T-helper 9 cell (primary cell): ENCODE measurements around the gene MAP4K4.

Source experiments
- DNase-seq: peaks from one replicate; pipeline ENCODE4 v3.0.0-alpha.2; 2020

Gene MAP4K4

DNA sequence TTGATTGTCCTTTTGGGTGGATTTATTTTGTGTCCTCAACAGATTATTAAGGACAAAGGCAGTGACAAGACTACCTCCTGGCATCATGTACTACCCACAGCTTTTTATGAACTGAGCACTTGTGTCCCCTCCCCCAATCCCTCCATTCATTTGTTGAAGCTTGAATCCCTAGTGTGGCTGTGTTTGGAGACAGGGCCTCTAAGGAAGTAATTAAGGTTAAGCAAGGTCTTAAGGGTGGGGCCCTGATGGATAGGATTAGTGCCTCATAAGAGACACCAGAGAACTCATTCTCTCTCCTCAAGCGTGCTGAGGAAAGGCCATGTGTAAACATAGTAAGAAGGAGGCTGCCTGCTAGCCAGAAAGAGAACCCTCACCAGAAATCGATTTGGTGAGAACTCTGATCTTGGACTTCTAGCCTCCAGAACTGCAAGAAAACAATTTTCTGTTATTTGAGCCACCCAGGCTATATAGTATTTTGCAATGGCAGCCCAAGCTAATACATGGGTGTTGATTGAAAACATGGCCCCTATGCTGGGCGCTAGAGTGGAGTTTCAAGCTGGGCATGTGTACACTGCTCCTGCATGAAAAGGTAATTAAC lies 3.4 kb upstream of the MAP4K4 start:
- DNase-seq: no peak

DNA sequence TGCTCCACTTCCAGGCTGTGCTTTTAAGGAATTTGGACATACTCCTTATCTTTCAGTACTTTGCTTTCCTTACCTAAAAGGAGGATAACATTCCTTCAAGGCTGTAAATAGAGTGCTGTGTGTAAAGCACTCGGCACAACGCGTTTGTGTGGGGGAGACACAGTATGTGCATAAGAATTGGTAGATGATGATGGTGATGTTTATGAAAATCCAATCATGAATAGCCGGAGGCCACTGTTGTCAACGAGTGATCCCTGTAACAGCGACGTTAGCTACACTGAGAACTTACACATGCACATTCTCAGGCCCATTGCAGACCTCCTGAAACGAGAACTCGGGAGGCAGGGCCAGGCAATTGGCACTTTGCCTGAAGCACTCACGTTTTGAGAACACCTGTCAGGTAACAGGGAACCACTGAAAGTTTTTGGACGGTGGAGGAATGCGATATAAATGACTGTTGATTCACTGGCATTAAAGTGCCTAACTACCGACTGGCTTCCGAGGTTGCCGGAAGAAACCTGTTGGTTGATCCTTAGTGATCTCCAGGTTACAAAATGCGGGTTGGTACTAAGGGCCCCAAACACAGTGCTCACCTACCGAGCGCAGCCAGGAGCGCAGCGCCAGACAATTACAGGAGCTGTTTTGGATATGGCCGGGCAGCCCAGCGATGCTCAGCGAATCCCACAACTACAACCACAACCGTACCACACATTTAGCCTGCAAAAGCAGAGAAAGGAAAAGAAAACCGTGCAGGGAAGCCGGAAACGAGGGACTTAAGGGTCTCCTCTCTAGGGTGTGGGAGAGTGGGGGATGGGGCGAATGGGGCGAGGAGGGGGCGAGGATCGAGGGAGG lies 1.0 kb upstream of the MAP4K4 start:
- DNase-seq: no peak

DNA sequence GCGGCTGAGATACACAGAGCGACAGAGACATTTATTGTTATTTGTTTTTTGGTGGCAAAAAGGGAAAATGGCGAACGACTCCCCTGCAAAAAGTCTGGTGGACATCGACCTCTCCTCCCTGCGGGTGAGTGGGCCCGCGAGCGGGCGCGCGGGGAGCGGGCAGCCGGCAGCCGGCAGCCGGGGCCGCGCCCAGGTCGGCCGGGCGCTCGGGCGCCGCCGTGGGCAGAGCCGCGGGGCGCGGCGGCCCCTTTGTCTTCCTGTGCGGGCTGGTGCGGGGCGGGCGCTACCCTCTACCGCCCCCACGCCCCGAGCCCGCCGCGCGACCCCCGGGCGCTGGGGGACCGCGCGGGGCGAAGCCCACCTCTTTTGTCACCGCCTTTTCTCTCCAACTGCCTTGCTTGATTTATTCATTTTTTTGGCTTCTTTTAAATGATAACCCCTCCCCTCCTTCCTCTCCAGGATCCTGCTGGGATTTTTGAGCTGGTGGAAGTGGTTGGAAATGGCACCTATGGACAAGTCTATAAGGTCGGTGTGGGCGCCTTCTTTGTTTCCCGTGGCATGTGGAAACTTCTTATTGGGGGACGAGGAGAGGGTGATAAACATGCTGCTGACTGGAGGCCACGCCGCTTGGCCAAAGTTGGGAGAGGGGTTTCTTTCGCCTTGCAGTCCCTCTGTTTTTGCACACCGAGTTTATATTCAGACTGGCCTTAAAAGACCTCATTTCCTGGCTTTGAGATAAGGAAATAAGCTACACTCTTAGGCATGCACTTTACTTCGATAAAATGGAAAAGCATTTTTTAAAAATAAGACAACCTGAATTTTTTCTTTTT lies 722 bp downstream of the MAP4K4 start:
- peak; percentile 13 for DNase-seq

DNA sequence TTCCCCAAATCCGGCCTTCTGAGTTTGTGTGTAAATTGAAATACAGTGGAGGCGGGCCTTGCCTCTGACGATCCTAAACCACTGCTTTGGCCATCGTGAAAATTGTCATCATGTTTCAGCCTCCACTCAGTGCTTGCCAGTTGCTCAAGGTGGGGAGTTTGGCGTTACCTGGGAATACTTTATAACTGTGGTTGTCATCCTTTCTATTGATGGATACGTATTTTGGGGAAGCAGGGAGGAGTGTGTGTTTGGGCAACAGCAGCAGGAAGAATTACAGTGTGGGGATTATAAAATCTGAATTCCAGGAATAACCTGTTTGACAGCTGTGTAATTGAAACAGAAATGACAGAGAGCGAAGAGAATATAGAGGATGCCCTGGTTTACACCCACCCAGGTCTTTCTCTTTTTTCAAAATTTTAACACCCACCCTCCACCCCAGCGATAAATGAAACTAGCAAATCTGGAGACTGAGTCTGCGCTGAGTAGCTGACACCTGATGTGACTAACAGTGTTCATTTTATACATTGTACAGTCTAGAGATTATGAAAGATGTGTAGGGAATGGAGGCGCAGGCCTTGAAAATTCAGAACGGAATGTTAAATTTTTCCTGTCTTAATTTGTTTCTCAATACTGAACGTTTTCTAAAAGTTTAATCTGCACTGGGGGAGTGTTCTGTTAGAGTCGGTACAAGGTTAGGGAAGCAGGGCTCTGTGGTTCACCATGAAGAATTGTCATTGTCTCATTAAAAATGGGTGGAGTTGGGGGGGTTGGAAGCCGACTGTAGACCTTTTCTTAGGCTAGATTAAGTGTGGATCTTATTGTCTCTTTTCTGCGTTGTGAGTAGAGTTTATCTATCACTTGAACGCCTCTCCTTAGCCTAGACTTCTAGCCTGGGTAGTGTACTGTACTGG lies 1.6 kb downstream of the MAP4K4 start:
- DNase-seq: no peak

DNA sequence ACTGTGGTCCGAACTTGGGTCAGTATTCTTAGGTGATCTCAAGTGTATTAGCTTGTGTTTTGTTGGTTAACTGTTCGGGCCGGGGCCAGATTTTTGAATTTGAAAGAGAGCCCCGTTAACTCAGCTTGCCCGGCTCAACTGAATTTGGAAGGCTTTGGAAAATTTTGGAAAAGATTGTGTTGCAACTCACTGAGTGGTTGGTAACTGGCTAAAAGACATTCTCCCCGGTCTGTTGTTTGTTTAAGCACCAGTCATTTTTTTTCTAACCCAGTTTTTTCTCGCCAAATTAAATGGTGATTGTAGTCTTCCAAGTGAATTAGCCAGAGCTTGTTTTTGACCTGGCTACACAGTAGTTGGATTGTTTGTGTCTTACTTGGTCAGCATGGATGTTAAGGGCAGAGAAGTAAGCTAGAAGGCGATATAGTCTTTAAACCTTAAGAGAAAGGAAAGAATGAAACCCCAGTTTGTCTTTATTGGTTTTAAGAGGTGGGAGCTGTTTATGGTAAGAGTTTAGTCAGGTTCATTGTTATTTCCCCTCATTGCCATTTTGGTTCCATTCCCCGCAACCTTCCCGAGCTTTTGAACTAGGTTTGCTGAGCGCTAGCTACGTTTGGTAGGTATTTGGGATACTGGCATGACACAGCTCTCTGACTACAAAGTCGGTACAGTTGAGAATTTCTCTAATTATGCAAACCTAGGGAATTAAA lies 2.4 kb downstream of the MAP4K4 start:
- DNase-seq: no peak

DNA sequence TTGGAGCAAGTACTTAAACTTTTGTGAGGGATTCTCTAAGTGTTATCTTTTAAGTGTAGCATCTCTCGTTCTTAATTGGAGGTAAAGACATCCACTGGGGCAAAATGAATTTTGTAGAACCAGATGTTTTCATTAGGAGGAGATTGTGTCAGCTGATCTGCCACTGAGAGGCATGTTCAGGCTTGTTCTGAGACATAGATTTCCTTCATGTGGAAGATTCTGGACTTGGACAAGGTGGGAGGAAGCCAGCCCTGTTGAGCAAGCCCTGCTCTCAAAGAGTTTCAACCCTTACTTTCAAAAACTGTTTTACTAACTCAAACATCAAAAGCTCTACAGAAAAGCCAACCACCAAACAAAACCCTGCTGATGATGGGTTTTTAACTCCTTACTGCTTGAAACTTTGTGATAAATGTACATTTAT lies 6.5 kb downstream of the MAP4K4 start:
- no peak for DNase-seq

DNA sequence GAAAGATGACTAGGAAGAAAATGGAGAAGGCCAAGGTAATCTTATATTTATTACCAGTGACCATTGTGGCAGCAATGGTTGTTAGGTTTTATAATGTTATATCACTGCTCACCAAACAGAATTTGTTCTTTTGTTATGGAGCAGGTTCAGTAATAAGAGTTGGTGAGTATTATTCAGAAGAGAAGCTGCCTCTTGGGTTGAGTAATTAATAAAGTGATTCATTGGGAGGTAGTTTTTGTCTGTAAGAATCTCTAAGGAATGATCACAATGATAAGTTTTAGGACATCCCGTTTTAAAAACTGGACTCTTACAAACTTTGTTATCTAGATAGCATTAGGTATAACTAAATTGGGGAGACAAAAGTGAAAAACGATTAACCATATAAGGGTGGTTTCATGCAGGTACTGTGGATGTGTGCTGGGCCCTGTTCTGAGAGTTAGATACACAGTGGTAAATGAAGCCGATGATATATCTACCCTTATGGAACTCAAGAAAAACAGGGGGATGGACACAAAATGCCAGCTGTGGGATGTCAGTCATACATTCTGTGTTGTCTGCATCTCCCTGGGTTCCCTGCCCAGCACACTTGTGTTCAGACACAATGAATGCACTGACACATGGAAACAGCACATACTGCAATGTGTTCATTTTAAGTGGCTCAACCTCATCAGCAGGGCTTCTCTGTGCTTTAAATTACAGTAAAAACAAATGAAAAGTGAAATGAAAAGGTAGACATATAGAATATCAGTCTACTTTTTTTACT lies 7.5 kb downstream of the MAP4K4 start:
- DNase-seq: no peak

DNA sequence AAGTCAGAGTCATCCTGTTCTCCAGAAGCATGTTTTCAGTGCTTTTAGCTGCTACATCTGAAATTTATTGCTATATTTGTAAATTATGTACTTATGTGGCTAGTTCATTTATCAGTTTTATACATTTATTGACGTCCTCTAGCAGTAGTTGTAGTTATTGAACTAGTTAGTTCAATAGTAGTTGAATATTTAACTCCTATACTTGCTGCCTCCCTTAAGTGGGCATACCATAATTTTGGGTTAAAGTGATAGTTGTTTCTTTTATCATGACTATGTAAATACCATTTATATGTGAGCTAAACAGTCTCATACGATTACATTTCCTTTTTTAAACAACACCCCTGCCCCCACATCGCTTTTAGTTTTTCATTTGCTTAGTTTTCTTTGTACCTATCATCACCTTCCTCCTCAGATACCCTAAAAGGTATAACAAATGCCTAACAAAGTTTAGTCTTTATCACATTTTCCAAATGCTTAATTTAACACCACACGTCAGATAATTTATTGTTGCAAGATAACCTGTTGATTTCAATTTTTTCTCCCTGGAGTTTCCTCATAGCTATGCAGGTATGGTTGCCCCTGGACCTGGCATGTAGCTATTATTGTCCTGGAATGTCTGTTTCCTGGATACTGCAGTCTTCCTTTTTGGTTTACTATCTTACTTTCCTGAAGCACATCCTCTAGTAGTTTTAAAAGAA lies 8.8 kb downstream of the MAP4K4 start:
- no peak for DNase-seq

DNA sequence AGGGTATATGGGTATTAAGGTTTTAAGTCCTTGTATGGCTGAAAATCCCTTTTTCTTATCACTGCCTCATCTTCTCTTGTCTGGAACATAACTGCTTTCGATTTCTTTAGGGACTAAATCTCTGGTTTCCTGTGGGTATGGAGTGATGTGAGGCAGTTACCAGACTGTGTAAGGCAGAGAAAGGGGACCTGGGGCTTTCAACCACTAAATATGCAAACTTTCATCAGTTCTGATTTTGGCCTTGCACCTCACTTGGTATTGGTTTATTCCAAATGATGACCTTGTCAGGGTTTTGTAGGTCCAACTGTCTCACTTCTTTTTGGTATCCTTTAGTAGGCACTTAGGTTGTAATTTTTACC lies 9.3 kb downstream of the MAP4K4 start:
- DNase-seq: no peak

DNA sequence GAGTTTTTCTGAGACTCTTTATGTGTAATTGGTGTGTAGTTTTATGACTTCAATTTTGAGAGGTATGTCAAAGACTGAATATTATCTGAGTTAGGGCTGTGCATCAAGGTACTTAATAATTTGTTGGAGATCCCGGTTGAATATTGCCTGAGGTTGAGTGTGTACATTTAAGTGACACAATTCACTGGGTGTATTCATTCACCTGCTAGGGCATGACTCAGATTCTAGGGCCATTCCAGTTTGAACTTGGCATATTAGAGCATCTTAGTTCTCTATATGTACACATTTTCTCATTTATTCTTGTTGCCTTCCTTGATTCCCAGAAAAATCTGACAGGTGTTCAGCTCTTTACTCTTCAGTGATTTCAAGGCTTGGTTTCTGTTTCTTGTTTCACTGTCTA lies 12.5 kb downstream of the MAP4K4 start:
- no peak for DNase-seq

DNA sequence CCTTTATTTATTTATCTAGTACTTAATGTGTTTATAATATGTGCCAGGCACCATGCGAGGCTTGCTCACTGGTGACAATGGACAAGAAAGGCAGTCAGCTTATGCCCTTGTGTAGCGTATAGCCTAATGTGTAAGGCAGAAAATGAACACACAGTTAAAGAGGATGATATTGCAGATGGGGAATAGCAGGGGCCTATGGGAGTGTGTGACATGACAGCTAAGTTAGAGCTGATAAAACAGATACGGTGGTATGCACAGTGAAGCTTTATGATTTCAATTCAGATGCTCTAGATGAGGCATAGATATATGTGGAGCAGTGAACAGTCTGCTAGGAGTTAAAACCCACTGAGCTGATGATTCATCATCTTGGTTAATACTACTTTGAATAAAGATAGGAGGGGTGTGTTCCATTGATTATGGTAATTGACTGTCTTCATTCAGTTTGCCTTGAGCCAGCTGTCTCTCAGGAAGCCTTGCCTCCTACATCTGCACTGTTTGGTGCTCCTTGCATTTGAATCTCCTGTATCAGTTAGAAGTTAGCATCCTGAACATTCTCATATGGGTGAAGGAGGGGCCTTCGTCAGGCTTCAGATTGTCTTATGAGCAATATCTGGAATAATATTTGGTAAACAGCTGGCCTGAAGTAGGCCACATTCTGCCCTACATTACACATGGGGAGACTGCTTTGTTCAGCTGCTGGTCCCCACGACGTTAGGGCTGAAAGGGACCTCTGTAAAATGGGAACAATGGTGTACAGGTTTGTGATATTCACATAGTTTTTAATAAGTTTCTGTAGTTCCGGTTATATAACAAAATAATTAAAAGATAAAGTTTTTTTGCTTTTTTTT lies 13.2 kb downstream of the MAP4K4 start:
- DNase-seq: no peak

DNA sequence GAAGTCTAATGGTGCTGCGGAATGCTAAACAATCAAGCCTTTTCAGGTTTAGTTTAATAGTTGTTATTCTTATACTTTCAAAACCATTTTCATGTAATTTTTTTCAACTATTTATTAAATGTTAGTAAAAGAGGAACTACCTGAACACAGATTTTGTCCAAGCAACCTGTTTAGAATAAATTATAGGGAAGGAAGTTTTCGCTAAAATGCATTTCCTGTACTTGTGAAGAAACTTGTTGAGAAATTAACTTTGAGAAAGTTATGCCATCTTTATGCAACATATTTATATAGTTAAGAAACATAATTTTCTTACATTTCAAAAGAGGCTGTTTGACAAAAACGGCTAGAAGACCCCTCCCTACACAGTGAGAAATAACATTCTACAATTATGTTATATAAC lies 16.6 kb downstream of the MAP4K4 start:
- no peak for DNase-seq

DNA sequence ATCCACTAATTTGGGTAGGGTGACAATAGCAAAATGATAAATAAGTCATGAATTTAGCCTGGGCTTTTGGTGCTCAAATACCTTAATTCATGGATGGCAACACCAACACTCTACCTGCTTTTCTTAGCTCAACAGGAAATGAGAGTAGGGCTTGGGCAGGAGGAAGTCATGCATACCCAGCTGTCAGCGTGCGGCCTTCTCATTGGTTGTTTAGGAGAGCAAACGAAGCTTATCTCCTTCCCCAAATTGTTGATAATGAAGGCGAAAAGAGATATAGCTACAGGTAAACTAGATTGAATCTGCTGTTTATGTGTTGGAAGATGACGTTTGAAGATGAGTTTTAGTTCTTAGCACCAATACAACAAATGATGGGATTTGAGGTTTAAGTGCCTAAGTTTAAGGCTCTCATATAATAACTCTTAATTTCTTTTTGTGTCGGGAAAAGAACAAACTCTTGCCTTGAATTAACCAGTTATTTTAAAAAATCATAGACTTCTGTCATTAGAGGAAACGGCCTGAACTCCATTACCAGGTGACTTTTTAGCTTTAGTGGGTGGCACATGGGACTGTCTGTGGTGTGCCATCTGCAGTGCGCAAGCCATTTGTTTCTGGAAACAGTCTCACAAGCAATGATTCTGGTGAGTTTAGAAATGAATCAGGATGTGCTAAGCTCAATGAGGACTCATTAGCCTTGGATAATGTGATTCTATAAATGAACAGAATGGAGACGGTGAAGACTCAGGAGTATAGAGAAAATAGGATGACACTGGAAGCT lies 19.8 kb downstream of the MAP4K4 start:
- no peak for DNase-seq

DNA sequence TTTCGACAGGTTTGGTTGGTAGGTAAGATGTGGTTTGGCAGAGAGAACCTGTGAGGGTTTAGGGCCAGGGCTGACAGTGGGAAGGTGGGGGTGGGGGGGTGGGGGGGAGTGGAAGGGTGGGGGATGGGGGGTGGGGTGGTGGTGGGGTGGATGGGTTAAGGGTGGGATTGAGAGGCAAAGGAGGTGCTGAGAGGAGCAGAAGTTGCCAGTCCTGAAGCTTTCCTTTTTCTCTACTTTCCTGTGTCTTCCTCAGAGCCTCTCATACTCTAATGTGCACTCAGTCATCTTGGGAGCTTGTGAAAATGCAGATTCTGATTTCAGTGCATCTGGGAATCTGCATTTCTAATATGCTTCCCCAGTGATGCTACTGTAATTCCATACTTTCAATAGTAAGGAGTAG lies 21.0 kb downstream of the MAP4K4 start:
- DNase-seq: no peak

DNA sequence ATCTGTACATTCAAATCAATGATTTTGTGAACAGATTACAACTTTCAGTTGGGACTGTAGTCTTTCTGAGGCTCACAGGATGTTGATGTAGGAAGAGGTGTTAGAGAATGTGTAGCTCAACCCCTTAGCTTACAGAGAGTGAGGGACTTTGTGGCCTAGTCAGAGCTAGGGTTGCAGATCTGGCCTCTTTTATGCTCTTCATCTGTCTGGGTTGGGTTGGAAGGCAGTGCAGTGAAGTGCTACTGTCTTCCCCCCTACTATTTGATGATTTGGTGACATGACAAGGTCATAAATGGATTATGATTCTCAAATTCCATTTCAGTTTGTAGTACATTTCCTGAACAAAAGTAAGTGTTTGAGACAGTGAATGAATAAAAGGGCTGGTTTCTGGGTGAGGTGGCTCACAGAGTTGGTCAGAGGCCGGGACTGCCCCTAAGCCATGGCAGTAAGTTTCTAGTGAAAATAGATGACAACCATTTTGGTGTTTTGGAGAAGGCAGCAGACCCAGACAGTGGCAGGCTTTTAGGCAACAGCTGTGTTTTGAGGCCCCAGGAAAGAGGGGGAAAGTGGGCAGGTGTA lies 21.6 kb downstream of the MAP4K4 start:
- no peak for DNase-seq

DNA sequence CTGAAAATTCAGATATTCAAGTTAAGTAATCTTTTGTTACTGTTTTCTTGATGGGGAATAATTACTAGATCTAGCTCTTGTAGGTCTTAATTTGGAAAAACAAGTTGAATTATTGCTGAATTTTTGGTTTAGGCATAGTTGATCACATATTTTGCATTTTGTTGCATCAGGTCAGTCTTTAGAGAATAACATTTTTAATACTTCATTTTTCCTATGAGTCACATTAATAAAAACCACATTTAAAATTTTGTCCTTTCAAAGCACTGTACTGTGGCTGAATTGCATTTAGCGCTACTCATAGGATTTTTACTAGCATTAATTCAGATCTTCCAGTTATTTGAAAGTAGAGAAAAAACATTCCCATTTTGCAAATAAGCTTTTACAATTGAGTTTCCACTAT lies 23.2 kb downstream of the MAP4K4 start:
- DNase-seq: no peak

DNA sequence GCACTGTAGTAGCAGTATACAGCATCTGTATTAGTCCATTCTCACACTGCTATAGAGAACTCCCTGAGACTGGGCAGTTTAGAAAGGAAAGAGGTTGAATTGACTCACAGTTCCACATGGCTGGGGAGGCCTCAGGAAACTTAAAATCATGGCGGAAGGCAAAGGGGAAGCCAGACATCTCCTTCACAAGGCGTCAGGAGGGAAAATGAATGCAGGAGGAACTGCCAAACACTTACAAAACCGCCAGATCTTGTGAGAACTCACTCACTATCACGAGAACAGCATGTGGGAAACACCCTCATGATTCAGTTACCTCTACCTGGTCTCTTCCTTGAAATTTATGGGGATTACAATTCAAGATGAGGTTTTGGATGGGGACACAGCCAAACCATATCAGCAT lies 25.4 kb downstream of the MAP4K4 start:
- DNase-seq: no peak

DNA sequence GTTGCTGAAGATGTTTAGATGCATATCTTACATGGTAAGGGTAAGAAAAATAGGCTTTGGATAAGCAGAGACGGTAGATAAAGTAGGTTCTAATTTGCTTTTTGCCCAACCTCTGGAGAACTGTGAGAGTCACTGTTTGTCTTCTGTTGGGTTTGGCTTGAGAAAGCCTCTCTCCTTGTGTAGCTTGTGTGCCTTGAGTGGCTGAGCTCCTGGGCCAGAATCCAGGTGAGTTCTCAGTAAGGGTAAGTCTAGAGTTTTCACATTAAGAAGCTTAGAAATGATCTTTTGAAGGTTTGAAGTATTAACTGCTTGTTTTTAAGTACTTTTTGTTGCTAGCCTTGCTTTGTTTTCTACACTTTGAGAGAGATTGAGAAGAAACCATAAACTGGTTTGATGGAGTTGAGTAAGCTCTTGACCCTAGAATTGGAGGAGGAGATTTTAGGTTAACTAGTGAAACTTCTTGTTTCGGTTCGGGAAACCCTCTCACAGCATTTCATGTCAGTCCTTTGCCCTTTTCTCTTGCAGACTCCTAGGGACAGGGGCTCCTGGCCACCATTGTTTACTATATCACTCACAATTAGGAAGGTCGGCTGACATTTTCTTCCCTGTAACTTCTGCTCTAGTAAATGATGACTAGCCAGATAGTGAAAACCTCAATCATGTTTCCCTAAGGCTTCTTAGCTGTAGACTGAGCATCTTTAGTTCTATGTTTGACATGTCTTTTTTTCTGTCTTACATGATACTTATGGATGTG lies 26.0 kb downstream of the MAP4K4 start:
- DNase-seq: no peak
